HS-5 (cell line): ENCODE data around the gene FLVCR1.

Source experiments
- DNase-seq: peaks from one replicate; pipeline ENCODE4 v3.0.0-alpha.2; 2012; ENCODE audit warnings: low read depth

FLVCR1 gene

GRCh38 chr1:212945463-212946160 is 87.5 kb downstream of the FLVCR1 start:
- no peak for DNase-seq

- no peak for DNase-seq
Observed at GRCh38 chr1:212946872-212947271, 88.8 kb downstream of the FLVCR1 start.
